HL-60/S4 (cell line): ENCODE results near the gene PLXNB1.

Experiments used
- in situ Hi-C: fragments of 300-500 bp; cut with MboI; formaldehyde crosslinking; loops from 2 replicates; pipeline ENCODE4 v1.14.3; 2022; ENCODE audit warnings: low sequenced_read_pairs

The PLXNB1 gene

DNA sequence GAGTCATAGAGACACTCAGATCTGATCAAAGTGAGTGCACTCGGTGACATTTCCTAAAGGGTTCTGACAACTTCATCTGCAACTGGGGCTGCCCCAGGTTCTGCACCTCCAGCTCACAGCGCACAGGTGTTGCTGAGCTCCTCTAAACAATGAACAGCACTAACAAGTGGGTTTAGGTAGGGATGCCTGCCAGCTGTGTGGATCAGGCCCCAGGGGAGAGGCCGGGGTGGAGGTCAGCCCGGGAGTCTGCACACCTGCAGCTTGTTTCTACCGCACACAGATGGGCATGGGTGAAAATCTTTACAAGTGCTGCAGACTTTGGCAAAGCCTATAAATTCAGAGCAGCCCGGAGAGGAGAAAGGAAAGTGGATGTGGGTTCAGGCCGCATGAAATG, 57.5 kb downstream of the PLXNB1 start:
- in situ Hi-C loops: no loop called here

DNA sequence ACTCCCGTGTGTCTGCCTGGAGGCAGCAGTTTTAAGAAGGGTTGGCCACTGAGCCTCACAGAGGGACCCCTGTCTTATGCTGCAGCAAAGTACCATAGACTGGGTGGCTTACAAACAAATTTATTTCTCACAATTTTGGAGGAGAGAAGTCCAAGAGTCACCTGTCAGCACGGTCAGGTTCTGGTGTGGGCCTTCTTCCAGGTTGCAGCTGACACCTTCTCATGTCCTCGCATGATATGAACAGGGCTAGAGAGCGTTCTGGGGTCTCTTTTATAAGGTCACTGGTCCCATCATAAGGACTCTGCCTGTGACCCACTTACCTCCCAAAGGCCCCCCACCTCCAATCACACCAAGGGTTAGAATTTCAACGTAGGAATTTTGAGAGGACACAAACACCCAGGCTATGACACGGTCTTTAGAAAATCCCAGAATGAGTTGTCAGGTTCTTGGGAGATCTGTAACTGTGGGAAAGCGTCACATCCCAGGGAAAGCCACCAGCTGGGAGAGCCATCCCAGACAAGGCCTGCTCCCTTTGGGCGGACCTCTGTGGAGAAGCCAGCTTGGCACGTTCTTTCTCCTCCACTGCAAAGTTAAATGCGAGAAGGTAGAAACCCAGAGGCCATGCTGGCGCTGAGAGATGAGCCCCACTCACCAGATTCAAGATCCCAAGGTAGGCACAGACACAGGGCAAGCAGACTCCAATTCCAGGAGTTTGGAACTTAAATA, 58.1 kb downstream of the PLXNB1 start, which contains the start of gene FBXW12:
Gene FBXW12, plus strand, starts transcription at position 569 of the 726 bp plus-strand sequence. CDS start 549 bp downstream, outside the sequence.
- in situ Hi-C loops: no loop called here

DNA sequence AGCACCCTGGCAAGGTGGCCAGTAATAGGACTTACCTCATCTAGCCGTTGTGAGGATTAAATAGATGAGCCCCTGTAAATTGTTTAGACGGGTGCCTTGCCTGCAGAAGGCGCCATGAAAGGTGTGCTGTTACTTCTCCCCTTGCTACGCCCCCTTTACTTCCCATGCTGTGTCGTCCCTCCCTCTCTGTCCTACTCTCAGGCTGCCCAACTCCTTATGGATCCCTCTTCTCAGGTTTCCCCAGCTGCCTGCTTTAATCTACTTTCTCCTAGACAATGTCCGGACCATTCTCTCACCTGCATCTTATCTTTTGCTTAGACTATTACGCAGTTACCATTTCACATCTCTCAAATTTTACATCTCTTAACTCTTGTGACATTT, 59.6 kb downstream of the PLXNB1 start:
- in situ Hi-C loops: no loop called here

DNA sequence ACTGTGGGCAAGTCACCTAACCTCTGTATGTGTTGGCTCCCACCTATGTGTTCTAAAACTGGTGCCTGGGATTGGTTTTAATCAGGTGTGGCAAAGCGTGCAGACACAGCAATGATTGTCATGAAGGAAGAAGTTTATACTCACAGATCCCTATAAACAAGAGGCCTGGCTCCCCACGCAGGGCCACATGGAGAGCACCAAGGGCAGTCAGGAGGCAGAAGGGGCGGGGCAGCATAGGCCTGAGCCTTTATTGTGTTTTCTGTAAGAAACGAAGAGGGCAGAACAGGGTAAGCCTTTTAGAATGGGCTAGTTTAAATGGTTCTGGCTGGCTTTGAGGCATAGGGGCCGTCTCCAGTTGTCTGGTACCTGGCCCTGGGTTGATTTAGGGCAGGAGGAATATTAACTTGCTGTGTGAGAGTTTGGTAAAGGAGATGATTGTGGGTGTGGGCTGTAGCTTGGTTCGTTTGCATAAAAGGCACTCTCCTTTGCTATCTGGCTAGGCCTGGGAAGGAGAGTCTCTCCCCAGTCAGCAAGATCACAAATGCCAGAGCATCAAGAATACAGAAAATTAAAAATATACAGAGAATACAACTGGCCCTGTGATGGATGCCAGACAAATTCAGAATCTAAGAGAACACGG, 60.1 kb downstream of the PLXNB1 start:
- in situ Hi-C loops: no loop called here

DNA sequence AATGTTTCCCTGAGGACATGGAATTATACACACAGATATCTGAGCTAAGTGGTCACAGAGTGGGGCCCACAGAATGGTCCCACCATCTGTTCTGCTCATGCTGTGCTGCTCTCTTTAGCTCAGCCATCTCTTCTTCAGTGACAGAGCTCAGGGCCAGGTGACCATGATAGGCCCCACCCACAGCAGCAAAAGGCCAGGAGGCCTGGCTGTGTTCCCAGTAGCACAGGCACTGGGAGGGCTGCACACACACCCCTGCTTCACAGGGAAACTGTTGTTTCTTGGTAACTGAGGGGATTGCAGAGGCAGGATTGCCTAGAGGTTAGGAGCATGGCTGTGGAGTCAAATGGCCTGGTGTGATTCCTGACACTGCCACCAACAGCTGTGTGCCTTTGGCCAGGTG, 62.7 kb downstream of the PLXNB1 start:
- in situ Hi-C loops: no loop called here

DNA sequence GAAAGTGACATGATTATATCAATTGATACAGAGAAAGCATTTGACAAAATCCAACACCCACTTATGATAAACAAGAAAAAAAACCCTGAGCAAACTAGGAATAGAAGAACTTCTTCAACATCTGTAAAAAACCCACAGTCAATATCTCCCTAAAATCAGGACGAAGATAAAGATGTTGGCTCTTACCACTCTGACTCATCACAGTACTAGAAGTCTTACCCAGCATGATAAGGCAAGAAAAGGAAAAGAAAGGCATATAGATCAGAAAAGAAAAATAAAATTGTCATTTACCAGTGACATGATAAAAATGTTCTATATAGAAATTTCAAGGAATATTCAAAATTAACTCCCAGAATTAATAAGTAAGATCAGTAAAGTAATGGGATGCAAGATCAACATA, 65.0 kb downstream of the PLXNB1 start:
- in situ Hi-C loops: no loop called here

DNA sequence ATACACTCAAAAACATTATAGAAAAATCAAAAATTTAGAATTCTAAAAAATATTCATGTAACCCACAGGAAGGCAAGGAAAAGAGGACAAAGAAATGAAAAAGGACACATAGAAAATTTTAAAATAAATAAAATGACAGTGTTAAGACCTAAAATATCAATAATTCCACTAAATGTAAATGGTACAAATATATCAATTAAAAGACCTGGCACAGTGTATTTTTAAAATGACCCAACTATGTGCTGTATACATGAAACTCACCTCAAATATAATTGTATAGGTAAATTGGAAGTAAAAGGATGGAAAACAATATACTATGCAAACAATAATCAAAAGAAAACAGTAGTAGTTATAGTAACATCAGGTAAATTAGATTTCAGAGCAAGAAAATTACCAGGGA, 68.0 kb downstream of the PLXNB1 start:
- in situ Hi-C loops: no loop called here

DNA sequence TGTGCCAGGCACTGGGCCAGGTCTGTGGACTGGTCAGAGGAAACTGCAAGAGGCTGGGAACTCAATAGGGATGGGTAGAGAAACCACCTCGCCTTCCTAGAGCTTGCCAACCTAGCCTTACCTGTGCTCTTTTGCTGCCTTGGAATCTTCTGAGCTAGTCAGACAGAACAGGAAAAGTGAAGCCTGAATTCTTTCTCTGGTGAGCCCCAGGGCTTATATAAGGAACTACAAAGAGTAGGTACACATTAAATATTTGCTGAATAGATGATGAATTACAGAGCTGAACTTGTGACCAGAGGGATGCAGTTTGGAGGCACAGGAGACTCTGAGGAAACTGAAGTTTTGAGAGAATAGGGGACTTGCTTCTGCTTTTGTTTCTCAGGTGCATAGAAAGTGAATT, 73.5 kb downstream of the PLXNB1 start:
- in situ Hi-C loops: no loop called here

DNA sequence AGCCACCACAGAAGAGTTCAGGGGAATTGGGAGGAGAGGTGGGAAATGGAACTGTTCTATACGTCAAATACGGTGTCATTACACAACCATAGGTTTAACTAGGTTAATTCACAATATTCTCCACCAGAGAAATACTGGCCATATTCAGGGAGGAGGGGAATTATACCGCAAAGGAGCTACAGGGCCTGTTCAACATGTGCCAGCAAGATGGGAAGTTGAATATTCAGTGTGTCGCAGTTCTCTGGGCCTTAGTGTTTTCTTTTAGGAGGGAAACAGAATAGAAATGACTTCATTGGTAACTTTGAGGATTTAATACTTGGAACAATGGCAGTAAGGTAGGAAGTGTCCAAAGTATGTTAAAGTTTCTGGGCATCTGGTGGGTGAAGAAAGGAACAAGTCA, 75.9 kb downstream of the PLXNB1 start:
- in situ Hi-C loops: no loop called here
